ENCODE data around the gene PPA1. TPM values are rescaled to one million over a fixed set of nuclear protein-coding genes. Genes with fewer than 3 reads are reported as not detected.

Gene PPA1
- total and polyA plus RNA-seq, 2 donors (not counting 3 experiments of a cell fraction or from before 2014, with no cell fraction given): 63.5 to 140 TPM

- no peak overlapping the region for H3K27ac ChIP-seq (ENCODE audit: insufficient read depth, low read depth, low read length)
- dilution Hi-C loops (cut with MboI; ENCODE audit: extremely low pct_ligation_motif_present, low sequenced_read_pairs): no loop called here
- POLR2A ChIA-PET: no interaction called here
Observed at GRCh38 chr10:70169011-70169410, 64.2 kb downstream of the PPA1 start.

More at GRCh38 chr10:70169011-70169410, 64.2 kb downstream of the PPA1 start:
- no peak overlapping the region for H2AFZ ChIP-seq (ENCODE audit: low read depth, low read length)
- FAIRE-seq (no peak), DNase-seq (ENCODE audit: low read depth, low spot score) (no peak)
- H3K9ac ChIP-seq (replicated peaks; ENCODE audit: extremely low read depth, insufficient read depth, low read length): peak overlapping the region; percentile 98
- TF ChIP-seq CTCF (IDR thresholded peaks at IDR 0.05; ENCODE audit: extremely low read depth in 1 of 2, insufficient read depth in 1 of 2, low read depth in 1 of 2, low read length in 2 of 2): no peak
- no peak for TF ChIP-seq EZH2 (IDR thresholded peaks at IDR 0.05; ENCODE audit: borderline replicate concordance, low read depth, low read length, severe bottlenecking)
- no peak for TF ChIP-seq GATA2 (IDR thresholded peaks at IDR 0.05; ENCODE audit: insufficient read depth, insufficient read length, low read depth, low read length)
- TF ChIP-seq MYC (IDR thresholded peaks at IDR 0.05; ENCODE audit: low read depth, low read length): no peak
- no peak for TF ChIP-seq FOS (IDR thresholded peaks at IDR 0.05; ENCODE audit: borderline replicate concordance, insufficient read depth, low read length)
- no peak for TF ChIP-seq JUN (IDR thresholded peaks at IDR 0.05; ENCODE audit: borderline replicate concordance, insufficient read depth, insufficient read length, low read depth)
- TF ChIP-seq POLR2A (IDR thresholded peaks at IDR 0.05; ENCODE audit: low read depth, low read length): no peak
- no peak for TF ChIP-seq POLR2AphosphoS5 (IDR thresholded peaks at IDR 0.05; ENCODE audit: insufficient read depth, low read depth, low read length)
- no peak for TF ChIP-seq MAX (IDR thresholded peaks at IDR 0.05; ENCODE audit: insufficient read depth, insufficient read length)
- intact Hi-C loops (cut with micrococcal nuclease): no loop called here
- no peaks in the 10 kb centered on the region for H3K9me1 ChIP-seq (replicated peaks; ENCODE audit: control insufficient read depth, extremely low read depth, insufficient read depth, low read length)
- H3K36me3 ChIP-seq (ENCODE audit: control insufficient read depth in 2 of 2, extremely low read depth in 1 of 2, insufficient read depth in 2 of 2, low read length in 2 of 2): peaks cover 2 to 10% of the 10 kb centered on the region in 2 experiments
- H3K4me1 ChIP-seq (ENCODE audit: control insufficient read depth, extremely low read depth, insufficient read depth, low read length): peaks cover 15% of the 10 kb centered on the region
- peak overlapping the region; percentile 94 for H3K4me2 ChIP-seq (ENCODE audit: insufficient read depth, low read length)
- no peaks in the 10 kb centered on the region for H3K9me3 ChIP-seq (replicated peaks; ENCODE audit: control insufficient read depth, insufficient read depth, low read length)
- CTCF ChIA-PET: interaction anchor here (1.0 to 1.1 kb wide), 2 partner anchors 23 to 41 kb away, joined by 3 to 9 read pairs; partner anchors contain the start of gene TYSND1
- peaks cover 61% of the 10 kb centered on the region for H3K79me2 ChIP-seq (ENCODE audit: control insufficient read depth, insufficient read depth, low read length)
- H3K27me3 ChIP-seq (ENCODE audit: control insufficient read depth in 2 of 2, insufficient read depth in 2 of 2, low read length in 2 of 2): no peaks in the 10 kb centered on the region
- H3K4me3 ChIP-seq (replicated peaks in 1 of 3; ENCODE audit: insufficient read depth in 1 of 3, low read depth in 1 of 3, low read length in 3 of 3): peak overlapping the region in 2 of 3 experiments; percentile 85 to 96
- no peaks in the 10 kb centered on the region for H4K20me1 ChIP-seq (replicated peaks; ENCODE audit: control insufficient read depth, extremely low read depth, insufficient read depth, low read length)
- BruUV-seq (replicated peaks): no TSS peak
